NB4 (cell line): ENCODE measurements around the gene BRD1.

Source experiments
- DNase-seq: peaks from one replicate; pipeline ENCODE4 v3.0.0; 2010; ENCODE audit warnings: low read depth
- H3K4me3 ChIP-seq: one replicate; pipeline ENCODE4 v1.5.1; 2011; ENCODE audit warnings: mild to moderate bottlenecking, low read depth, low read length, moderate library complexity
- MYC ChIP-seq: IDR thresholded peaks from 2 replicates; pipeline ENCODE4 v1.6.1; 2011; ENCODE audit warnings: low read depth, low read length
- POLR2A ChIP-seq: IDR thresholded peaks from 2 replicates; pipeline ENCODE4 v1.6.1; 2011; ENCODE audit warnings: mild to moderate bottlenecking; ENCODE audit not compliant: insufficient read length; ENCODE audit errors: extremely low read depth
- TF ChIP-seq, protein P1 (sequence below): IDR thresholded peaks from 2 replicates; pipeline ENCODE4 v1.6.1; 2011; ENCODE audit warnings: low read depth, low read length
- TF ChIP-seq, protein P2 (sequence below): IDR thresholded peaks from one replicate; pipeline ENCODE4 v1.5.1; 2012; ENCODE audit warnings: low read depth, low read length

Gene BRD1

DNA sequence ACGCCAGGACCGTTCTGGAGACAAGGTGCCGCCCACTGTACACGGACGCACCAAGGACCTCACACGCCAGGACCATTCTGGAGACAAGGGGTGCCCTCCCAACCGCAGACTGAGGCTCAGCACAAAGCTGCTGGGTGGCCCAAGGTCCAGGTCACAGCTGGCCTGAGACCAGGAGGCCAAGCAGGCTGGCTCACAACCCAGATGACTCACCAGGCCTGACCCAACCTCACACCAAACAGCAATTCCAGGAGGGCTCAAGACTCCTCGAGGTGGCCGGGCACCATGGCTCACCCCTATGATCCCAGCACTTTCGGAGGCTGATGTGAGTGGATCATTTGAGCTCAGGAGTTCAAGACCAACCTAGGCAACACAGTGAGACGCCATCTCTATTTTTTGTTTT lies 14.8 kb downstream of the BRD1 start:
- H3K4me3 ChIP-seq, result no peak overlapping the region
- no peak for TF ChIP-seq MYC
- no peak for TF ChIP-seq POLR2A
- TF ChIP-seq, protein P1, sequence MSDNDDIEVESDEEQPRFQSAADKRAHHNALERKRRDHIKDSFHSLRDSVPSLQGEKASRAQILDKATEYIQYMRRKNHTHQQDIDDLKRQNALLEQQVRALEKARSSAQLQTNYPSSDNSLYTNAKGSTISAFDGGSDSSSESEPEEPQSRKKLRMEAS, result no peak
- TF ChIP-seq, protein P2, sequence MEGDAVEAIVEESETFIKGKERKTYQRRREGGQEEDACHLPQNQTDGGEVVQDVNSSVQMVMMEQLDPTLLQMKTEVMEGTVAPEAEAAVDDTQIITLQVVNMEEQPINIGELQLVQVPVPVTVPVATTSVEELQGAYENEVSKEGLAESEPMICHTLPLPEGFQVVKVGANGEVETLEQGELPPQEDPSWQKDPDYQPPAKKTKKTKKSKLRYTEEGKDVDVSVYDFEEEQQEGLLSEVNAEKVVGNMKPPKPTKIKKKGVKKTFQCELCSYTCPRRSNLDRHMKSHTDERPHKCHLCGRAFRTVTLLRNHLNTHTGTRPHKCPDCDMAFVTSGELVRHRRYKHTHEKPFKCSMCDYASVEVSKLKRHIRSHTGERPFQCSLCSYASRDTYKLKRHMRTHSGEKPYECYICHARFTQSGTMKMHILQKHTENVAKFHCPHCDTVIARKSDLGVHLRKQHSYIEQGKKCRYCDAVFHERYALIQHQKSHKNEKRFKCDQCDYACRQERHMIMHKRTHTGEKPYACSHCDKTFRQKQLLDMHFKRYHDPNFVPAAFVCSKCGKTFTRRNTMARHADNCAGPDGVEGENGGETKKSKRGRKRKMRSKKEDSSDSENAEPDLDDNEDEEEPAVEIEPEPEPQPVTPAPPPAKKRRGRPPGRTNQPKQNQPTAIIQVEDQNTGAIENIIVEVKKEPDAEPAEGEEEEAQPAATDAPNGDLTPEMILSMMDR, result no peak
- no peak for DNase-seq

DNA sequence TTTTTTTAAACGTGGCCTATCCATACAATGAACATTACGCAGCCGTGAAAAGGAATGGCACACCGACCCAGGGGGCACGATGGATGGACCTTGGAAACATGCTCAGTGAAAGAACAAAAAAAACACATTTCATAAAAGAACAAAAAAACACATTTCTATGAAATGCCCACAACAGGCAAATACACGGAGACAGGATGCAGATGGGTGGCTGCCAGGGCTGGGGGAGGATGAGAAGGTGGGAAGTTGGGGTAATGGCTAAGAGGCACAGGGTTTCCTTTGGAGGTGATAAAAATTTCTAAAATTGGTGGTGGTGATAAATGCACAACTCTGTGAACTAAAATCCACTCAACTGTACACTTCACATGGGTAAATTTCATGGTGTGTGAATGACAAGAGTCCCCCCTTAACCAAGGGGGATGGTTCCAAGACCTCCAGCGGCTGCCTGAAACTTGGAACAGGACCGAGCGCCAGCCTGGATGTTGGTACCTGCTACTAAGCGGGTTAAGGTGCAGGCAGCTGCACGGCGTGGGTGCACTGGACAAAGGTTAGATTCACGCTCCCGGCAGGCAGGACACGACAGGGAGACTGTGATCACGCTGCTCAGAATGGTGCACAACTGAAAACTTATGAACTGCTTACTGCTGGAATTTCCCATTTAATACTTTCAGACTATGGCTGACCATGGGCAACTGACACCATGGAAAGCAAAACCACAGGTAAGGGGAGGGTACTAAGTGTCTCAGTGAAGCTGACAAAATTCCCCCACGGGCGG lies 16.5 kb downstream of the BRD1 start:
- no peak overlapping the region for H3K4me3 ChIP-seq
- TF ChIP-seq, protein P1, result no peak
- DNase-seq, result no peak

DNA sequence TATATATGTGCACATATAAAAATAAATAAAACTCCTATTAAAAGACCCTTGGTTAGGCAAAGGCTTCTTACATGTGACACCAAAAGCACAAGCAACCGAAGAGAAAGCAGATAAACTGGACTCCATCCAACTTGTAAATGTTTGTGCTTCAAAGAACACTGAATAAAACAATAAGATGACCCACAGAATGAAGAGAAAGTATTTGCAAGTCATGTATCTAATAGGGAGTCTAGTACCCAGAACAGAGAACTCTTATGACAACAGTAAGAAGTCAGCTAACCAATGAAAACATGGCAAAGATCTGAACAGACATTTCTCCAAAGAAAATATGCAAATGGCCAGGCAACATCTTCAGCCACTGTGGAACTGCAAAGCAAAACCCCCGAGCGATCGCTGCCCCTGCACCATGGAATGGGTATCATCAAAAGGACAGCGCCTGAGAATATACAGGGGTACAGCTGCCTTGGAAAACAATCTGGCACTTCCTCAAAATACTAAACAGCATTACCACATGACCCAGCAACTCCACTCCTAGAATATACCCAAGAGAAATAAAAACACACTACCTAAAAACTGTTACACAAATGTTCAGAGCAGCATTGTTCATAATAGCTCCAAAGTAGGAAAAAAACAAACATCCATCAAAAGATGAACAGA lies 17.2 kb downstream of the BRD1 start:
- TF ChIP-seq POLR2A (no peak), MYC (no peak)
- TF ChIP-seq, protein P2, result no peak
- TF ChIP-seq, protein P1, result no peak
- no peak for DNase-seq
- no peak overlapping the region for H3K4me3 ChIP-seq

DNA sequence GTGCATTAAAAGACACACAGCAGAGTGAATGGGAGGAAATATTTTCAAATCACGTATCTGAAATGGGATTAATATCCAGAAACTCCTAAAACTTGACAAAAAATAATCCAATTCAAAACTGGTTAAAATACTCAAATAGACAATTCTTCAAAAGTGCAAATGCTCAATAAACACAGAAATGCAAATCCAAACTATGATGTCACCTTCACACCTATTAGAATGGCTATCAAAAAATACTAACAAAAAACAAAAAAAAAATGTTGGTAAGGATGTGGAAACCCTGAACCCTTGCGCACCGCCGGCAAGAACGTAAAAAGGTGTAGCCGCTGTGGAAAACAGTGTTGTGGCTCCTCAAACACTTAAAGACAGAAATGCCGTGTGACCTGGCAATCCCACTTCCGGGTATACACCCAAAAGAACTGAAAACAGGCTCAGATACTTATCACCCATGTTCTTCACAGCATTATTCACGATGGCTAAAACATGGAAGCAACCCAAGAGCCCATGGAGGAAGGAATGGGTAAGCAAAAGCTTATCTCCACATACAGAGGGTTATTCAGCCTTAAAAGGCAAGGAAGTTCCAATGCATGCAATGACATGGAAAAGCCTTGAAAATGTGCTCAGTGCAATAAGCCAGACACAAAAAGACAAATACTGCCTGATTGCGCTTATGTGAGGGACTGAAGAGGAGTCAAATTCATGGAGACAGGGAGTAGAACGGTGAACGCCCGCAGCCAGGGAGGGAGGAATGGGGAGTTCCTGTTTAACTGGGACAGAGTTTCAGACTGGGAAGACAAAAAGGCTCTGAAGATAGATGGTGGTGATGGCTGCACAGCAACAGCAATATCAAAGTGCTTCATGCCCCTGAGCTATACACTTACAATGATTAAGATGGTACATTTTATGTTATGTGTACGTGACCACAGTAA lies 19.6 kb downstream of the BRD1 start:
- TF ChIP-seq, protein P1, result no peak
- TF ChIP-seq POLR2A, result no peak
- TF ChIP-seq MYC, result no peak
- TF ChIP-seq, protein P2, result no peak
- no peak for DNase-seq
- no peak overlapping the region for H3K4me3 ChIP-seq

DNA sequence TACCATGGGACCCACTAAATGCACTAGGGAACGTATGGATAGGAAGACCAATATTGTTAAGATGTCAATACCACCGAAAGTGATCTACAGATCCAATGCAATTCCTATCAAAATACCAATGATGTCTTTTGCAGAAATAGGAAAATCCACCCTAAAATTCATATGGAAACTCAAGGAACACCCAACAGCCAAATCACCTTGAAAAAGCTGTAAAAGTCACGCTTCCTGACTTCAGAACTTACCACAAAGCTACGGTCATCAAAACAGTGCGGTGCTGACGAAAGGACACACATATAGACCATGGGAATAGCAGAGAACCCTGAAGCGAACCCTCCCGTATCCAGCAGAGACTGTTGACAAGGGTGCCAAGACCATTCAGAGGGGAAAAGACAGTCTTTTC lies 20.5 kb downstream of the BRD1 start:
- no peak for DNase-seq
- no peak overlapping the region for H3K4me3 ChIP-seq
- TF ChIP-seq, protein P2, result no peak
- TF ChIP-seq, protein P1, result no peak
- no peak for TF ChIP-seq POLR2A
- no peak for TF ChIP-seq MYC
